SJSA1 (cell line): ENCODE data around the gene PARP3. TPM values are rescaled to one million over a fixed set of nuclear protein-coding genes. Genes with fewer than 3 reads are reported as not detected.
"Not testable (repeated sequence)": the region's sequence is repeated elsewhere in the genome, so short reads cannot be mapped to it uniquely, and the experiment has no call there.

Experiments
- DNase-seq, 2 experiments: peaks; one replicate each; pipeline ENCODE4 v3.0.0-alpha.2; 2015 to 2020; ENCODE audit warnings: low spot score in 2 of 2, low read depth in 1 of 2
- H3K27ac ChIP-seq: fragments of 250-450 bp; sonication (Bioruptor Pico); 2 replicates; pipeline ENCODE4 v1.5.1; 2020; ENCODE audit warnings: mild to moderate bottlenecking, moderate library complexity
- H3K27me3 ChIP-seq: fragments of 250-450 bp; sonication (Bioruptor Pico); replicated peaks from 2 replicates; pipeline ENCODE4 v1.5.1; 2020; ENCODE audit warnings: mild to moderate bottlenecking, moderate library complexity
- H3K36me3 ChIP-seq: fragments of 250-450 bp; sonication (Bioruptor Pico); 2 replicates; pipeline ENCODE4 v1.5.1; 2020; ENCODE audit warnings: mild to moderate bottlenecking
- H3K4me1 ChIP-seq: fragments of 250-450 bp; sonication (Bioruptor Pico); replicated peaks from 2 replicates; pipeline ENCODE4 v1.6.1; 2021; ENCODE audit warnings: mild to moderate bottlenecking
- H3K4me3 ChIP-seq: fragments of 250-450 bp; sonication (Bioruptor Pico); 2 replicates; pipeline ENCODE4 v1.5.1; 2020; ENCODE audit warnings: mild to moderate bottlenecking
- H3K9me3 ChIP-seq: fragments of 250-450 bp; sonication (Bioruptor Pico); replicated peaks from 2 replicates; pipeline ENCODE4 v1.5.1; 2020; ENCODE audit warnings: mild to moderate bottlenecking
- total RNA-seq: library from RNA; depleted of rRNA; stranded (reverse); fragments of >200 nt; shearing (Covaris generic); gene quantifications from 2 replicates; pipeline ENCODE4 v1.2.3, GENCODE V29; 2014; rRNA removed

The PARP3 gene
- 14.7 and 17.9 TPM in 2 replicates for total RNA-seq

DNA sequence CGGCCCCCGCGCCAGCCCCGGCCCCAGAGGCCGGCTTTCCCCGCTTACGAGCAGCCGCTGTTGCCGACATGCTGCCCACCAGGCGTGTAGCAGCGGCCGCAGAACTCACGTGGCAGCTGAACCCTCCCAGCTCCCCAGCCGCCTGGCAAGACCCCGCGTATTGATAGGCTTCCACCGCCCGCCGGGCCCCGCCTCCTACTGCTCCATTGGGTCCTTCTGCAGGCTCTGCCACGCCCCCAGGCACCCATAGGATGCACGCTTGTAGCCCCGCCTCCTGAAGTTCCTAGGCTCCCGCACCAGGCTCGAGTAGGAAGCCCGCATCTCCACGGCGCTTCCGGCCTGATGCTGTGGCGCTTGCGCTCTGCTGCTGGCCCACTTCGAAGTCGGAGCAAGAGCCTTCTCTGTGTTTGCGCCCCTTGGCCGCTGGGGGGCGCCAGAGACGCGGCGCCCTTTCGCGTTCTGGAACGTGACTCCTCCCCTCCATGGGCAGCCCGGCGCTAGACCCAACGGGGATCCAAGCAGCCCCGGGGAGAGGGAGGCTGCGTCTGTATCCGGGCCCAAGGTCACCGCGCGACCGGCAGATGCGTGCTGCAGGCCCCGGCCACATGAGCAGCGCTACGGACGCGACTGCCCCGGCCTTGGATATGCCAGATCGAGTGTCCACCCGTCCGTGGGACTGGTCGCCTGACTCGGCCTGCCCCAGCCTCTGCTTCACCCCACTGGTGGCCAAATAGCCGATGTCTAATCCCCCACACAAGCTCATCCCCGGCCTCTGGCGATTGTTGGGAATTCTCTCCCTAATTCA lies at the start of gene PARP3, which contains the start of gene RRP9:
Gene PARP3 (plus strand): TSS at position 566 of the 805 bp plus-strand sequence. CDS start 993 bp downstream, outside the sequence.
Gene RRP9 (minus strand): TSS at position 107 of the 805 bp plus-strand sequence. CDS start 37 bp downstream, at position 70.
- peak; percentile 98 to 99 for DNase-seq

DNA sequence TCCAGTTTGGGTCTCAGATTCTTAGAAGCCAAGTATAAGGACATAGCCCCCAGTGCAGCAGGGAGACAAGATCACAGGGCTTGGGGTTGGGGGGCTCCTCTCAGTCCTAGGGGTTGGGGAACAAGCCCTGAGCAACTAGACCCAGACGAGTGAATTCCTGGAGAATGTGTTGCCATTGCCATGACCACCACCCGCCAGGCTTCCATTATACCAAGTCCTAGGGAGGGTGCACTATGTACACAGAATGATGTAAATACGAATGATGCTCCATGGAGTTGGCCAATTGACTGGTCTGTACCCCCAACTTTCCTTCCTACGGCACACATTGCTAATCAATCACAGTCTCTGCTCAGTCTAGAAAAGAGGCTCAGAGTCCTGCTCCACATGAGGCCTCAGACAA lies 47.8 kb upstream of the PARP3 start:
- DNase-seq: no peak
- Histone ChIP-seq H3K36me3 (no peaks in the 10 kb centered on the region), H3K27ac (no peak overlapping the region), H3K9me3 (no peaks in the 10 kb centered on the region), H3K4me3 (no peak overlapping the region), H3K4me1 (no peaks in the 10 kb centered on the region), H3K27me3 (no peaks in the 10 kb centered on the region)

More for the DNA sequence above, at the start of gene PARP3, which contains the start of gene RRP9:
- H3K27ac ChIP-seq: peak within 1 kb of the TSS; percentile 87
- H3K4me3 ChIP-seq: peak within 1 kb of the TSS; percentile 58
- H3K27me3 ChIP-seq: no peaks in the 10 kb centered on the region
- peaks cover 21% of the 10 kb centered on the region for H3K4me1 ChIP-seq
- no peaks in the 10 kb centered on the region for H3K9me3 ChIP-seq
- H3K36me3 ChIP-seq: peaks cover 16% of the 10 kb centered on the region

DNA sequence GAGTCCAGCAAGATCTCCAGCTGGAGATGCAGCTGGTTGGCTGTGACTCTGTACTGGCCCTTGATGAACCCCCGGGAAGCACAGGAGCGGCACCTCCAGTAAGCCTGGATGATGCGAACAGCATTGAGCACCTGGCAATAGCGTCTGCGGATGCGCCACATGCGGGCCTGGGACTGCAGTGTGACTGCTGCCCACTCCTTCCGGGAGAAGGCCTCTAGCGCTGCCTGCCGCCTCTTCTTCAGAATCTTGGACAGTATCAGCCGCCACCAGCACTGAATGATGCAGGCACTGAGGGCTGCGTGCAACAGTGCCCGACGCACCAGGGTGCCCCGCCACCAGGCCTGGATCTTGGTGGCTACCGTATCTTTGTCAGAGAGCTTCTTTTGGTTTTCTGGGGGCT lies 47.2 kb upstream of the PARP3 start:
- Histone ChIP-seq H3K4me3 (no peak overlapping the region), H3K27ac (no peak overlapping the region), H3K36me3 (no peaks in the 10 kb centered on the region), H3K4me1 (no peaks in the 10 kb centered on the region), H3K9me3 (no peaks in the 10 kb centered on the region), H3K27me3 (no peaks in the 10 kb centered on the region)
- no peak for DNase-seq

DNA sequence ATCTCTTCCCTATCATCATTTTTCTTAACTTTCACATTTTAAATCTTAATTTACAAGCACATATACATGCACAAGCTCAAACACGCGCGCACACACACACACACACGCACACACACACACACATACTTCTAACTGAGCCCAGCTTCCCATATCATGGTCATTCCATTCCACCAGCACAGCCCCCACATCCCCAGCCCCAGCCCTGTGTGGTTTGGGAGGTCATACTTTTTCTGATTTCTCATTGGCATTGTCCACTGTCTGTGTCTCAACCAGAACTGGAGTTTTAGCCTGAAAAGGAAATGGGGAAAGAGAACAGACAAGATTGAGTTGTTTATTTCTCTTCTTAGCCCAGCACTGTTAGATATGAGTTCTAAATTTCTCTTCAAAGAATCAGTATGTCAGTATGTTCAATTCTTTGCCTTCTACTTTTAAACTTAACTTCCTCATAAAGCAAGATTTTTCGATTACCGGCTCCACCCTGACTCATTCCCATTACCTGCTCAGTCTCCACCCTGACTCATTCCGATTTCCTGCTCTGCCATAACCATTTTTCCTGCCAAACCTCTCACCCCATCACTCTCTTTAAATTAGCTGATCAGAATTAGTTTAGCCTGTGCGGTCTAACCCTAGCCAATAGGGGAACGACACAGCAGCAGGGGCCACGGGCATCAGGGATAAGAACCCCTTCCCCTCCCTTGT lies 45.4 kb upstream of the PARP3 start:
- H3K27me3 ChIP-seq: no peaks in the 10 kb centered on the region
- no peaks in the 10 kb centered on the region for H3K36me3 ChIP-seq
- no peaks in the 10 kb centered on the region for H3K9me3 ChIP-seq
- no peak for DNase-seq
- no peaks in the 10 kb centered on the region for H3K4me1 ChIP-seq
- H3K27ac ChIP-seq: no peak overlapping the region
- H3K4me3 ChIP-seq: no peak overlapping the region

- DNase-seq: no peak
- H3K9me3 ChIP-seq: no peaks in the 10 kb centered on the region
- H3K27ac ChIP-seq: no peak overlapping the region
- no peaks in the 10 kb centered on the region for H3K27me3 ChIP-seq
- H3K4me3 ChIP-seq: no peak overlapping the region
- no peaks in the 10 kb centered on the region for H3K4me1 ChIP-seq
- H3K36me3 ChIP-seq: no peaks in the 10 kb centered on the region
Observed at GRCh38 chr3:51897391-51897790, 44.8 kb upstream of the PARP3 start.

DNA sequence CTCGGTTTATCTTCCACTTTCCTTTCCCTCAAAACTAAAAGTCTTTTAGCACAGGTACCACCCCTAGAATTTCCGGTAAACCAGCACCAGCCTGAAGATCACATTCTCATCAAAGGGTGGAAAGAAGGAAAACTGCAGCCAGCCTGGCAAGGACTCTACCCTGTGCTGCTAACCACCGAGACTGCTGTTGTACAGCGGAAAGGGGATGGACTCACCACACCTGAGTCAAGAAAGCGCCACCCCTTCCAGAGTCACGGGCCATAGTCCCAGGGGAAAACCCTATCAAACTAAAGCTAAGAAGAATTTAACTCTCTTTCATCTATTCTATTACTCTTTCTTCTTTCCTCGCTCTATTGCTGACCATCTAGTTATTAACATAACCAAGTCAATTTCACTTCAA lies 42.1 kb upstream of the PARP3 start:
- H3K36me3 ChIP-seq, H3K27me3 ChIP-seq, DNase-seq, H3K4me1 ChIP-seq, H3K27ac ChIP-seq, H3K4me3 ChIP-seq, H3K9me3 ChIP-seq: not testable (repeated sequence)

DNA sequence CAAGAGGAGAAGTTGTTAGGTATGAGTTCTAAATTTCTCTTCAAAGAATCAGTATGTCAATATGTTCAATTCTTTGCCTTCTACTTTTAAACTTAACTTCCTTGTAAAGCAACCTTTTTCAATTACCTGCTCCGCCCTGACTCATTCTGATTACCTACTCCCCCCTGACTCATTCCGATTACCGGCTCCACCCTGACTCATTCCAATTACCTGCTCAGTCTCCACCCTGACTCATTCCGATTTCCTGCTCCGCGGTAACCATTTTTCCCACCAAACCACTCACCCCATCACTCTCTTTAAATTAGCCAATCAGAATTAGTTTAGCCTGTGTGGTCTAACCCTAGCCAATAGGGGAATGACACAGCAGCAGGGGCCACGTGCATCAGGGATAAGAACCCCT lies 39.8 kb upstream of the PARP3 start:
- not testable (repeated sequence) for H3K4me3 ChIP-seq, H3K27ac ChIP-seq, DNase-seq, H3K36me3 ChIP-seq, H3K9me3 ChIP-seq, H3K4me1 ChIP-seq, H3K27me3 ChIP-seq

- no peaks in the 10 kb centered on the region for H3K9me3 ChIP-seq
- H3K36me3 ChIP-seq: no peaks in the 10 kb centered on the region
- H3K27ac ChIP-seq: no peak overlapping the region
- H3K27me3 ChIP-seq: no peaks in the 10 kb centered on the region
- no peak for DNase-seq
- H3K4me3 ChIP-seq: no peak overlapping the region
- no peaks in the 10 kb centered on the region for H3K4me1 ChIP-seq
Observed at GRCh38 chr3:51904034-51904823, 37.9 kb upstream of the PARP3 start.

- Histone ChIP-seq H3K36me3 (no peaks in the 10 kb centered on the region), H3K9me3 (no peaks in the 10 kb centered on the region), H3K27me3 (no peaks in the 10 kb centered on the region), H3K27ac (no peak overlapping the region), H3K4me3 (no peak overlapping the region), H3K4me1 (no peaks in the 10 kb centered on the region)
- DNase-seq: no peak
Observed at GRCh38 chr3:51908026-51908425, 34.1 kb upstream of the PARP3 start.

DNA sequence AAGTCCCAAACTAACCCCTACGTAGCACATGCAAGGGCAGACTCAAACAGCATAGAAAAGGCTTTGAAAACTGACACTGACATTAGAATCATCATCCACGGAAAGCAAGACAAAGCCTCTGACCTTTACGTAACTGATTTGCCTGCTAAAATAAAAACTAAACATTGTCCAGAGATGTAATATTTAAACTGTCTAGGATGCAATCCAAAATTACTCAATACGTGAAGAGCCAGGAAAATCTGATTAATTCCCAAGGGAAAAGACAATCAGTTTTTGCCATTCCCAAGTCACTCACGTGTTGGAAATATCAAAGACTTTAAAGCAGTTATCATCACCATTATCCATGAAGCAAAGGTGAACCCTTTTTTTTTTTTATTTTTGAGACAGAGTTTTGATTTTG lies 25.7 kb upstream of the PARP3 start:
- no peak overlapping the region for H3K27ac ChIP-seq
- H3K4me3 ChIP-seq: no peak overlapping the region
- H3K36me3 ChIP-seq: no peaks in the 10 kb centered on the region
- no peaks in the 10 kb centered on the region for H3K27me3 ChIP-seq
- H3K4me1 ChIP-seq: no peaks in the 10 kb centered on the region
- H3K9me3 ChIP-seq: no peaks in the 10 kb centered on the region
- DNase-seq: no peak

GRCh38 chr3:51921081-51921578 lies 21.0 kb upstream of the PARP3 start:
- no peaks in the 10 kb centered on the region for H3K4me1 ChIP-seq
- DNase-seq: no peak
- no peaks in the 10 kb centered on the region; the same call in 1 of the 2 replicates for H3K27me3 ChIP-seq
- no peaks in the 10 kb centered on the region for H3K9me3 ChIP-seq
- no peak overlapping the region for H3K27ac ChIP-seq
- no peaks in the 10 kb centered on the region for H3K36me3 ChIP-seq
- no peak overlapping the region for H3K4me3 ChIP-seq

- H3K27ac ChIP-seq: no peak overlapping the region
- H3K27me3 ChIP-seq: no peaks in the 10 kb centered on the region; the same call in 1 of the 2 replicates
- no peak overlapping the region for H3K4me3 ChIP-seq
- no peaks in the 10 kb centered on the region for H3K9me3 ChIP-seq
- no peaks in the 10 kb centered on the region for H3K4me1 ChIP-seq
- DNase-seq: no peak
- no peaks in the 10 kb centered on the region; the same call in 1 of the 2 replicates for H3K36me3 ChIP-seq
Observed at GRCh38 chr3:51927061-51927977, 14.8 kb upstream of the PARP3 start.

DNA sequence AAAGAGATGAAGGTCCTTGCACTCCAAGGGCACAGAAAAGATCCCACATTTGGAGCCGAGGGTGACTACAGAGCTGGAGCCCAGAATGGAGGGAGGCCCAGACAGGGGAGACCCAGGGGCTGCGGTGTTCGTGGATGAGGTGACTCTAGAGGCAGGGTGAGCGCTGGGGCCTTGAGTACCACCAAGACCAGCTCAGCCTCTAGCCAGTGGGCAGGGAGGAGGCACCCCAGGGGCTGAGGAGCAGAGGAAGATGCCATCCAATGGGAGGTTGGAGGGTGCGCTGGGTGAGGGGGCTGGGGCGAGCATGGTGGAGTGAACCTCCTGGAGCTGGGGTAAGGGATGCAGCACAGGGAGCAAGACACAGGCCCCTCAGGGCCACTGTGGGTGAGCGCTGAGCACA lies 13.7 kb upstream of the PARP3 start:
- Histone ChIP-seq H3K4me3 (no peak overlapping the region), H3K4me1 (no peaks in the 10 kb centered on the region), H3K27me3 (no peaks in the 10 kb centered on the region; the same call in 1 of the 2 replicates), H3K27ac (no peak overlapping the region), H3K9me3 (no peaks in the 10 kb centered on the region), H3K36me3 (peaks cover 3% of the 10 kb centered on the region; the same call in 1 of the 2 replicates)
- no peak for DNase-seq
